ENCODE measurements around the gene FAM222B.
A peak's percentile ranks its signal among the peaks of the same experiment; 100 is the strongest.
"Not testable (repeated sequence)": the region's sequence is repeated elsewhere in the genome, so short reads cannot be mapped to it uniquely, and the experiment has no call there.

FAM222B gene

GRCh38 chr17:28871056-28871579, 28.5 kb upstream of the FAM222B start:
- no peak for DNase-seq (ENCODE audit: low read depth, low spot score)

DNA sequence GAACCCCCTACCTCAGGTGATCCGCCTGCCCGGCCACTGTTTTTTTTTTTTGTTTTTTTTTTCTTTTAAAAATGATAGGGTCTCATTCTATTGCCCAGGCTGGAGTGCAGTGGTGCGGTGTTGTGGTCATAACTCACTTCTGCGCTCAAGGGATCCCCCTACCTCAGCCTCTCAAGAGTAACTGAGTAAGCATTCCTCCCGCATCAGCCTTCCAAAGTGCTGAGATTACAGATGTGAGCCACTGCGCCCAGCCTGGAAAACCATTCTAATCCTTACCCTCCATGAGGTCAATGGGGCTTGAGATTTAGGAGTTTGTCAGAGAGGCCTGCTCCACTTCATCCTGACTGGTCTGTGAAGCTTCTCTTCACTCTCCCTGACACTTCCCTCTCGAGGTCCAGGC, 24.7 kb upstream of the FAM222B start:
- no peak for DNase-seq (ENCODE audit: low read depth, low spot score)

- DNase-seq (ENCODE audit: low read depth, low spot score), result no peak
Measured at GRCh38 chr17:28865946-28866752, 23.6 kb upstream of the FAM222B start.

DNA sequence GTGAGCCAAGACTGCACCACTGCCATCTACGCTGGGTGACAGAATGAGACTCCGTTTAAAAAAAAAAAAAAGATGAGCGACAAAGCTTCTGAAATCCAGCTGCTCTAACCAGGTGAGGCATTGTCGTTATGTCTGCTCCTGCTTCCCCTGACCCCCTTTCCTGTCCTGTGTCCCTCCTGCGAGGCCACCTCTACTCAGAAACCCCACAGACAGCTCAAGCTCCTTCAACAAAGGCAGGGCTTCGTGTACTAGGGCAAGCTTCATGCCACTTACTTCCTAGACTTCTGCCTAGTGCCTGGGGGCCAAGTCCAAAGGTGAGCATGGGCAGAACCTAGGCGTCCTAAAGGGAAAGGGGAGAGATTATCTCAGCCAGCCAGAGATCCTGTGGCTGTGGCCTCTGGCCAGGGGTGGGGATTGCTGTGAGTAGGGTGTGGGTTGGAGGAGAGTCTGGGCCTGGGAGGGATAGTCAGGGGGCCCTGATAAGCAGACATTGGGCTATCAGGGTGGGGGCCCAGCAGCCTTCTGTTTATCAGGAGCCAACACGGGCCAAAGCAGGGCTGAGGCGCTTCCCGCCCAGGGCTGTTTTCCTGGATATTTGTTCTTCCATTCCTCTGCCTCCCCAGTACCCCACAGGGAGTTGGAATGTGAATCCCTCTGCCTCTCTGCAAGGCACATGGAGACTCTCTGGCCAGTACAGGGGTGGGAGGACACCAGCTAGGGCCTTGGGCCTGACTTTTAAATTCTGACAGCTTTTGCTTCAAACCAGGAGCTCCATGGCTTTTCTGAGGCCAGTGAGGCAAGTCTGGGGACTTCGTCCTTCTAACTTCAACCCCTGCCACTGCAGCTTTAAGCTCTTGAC, 22.6 kb upstream of the FAM222B start:
- no peak for DNase-seq (ENCODE audit: low read depth, low spot score)

- no peak for DNase-seq (ENCODE audit: low read depth, low spot score)
Measured at GRCh38 chr17:28863953-28864352, 21.4 kb upstream of the FAM222B start.

DNA sequence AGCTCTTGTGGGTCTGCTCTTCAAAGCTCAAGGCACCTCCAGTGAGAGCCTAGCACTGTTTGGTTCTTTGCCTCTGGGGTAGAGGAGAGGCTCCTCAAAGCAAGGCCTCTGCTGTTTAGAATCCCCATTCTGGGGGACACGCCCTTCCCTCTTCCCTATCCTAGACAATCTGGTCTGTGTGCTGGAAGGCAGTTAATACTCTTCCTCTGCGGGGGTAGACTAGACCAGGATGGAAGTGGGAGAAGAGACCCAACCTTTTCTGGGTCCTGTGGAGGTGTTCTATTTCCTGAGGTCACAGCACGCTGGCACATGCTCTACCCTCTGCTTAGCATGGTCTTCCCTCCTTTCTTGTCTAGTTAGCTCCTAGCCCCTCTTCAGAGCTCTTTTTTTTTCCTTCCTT, 20.0 kb upstream of the FAM222B start:
- DNase-seq (ENCODE audit: low read depth, low spot score), result no peak

DNA sequence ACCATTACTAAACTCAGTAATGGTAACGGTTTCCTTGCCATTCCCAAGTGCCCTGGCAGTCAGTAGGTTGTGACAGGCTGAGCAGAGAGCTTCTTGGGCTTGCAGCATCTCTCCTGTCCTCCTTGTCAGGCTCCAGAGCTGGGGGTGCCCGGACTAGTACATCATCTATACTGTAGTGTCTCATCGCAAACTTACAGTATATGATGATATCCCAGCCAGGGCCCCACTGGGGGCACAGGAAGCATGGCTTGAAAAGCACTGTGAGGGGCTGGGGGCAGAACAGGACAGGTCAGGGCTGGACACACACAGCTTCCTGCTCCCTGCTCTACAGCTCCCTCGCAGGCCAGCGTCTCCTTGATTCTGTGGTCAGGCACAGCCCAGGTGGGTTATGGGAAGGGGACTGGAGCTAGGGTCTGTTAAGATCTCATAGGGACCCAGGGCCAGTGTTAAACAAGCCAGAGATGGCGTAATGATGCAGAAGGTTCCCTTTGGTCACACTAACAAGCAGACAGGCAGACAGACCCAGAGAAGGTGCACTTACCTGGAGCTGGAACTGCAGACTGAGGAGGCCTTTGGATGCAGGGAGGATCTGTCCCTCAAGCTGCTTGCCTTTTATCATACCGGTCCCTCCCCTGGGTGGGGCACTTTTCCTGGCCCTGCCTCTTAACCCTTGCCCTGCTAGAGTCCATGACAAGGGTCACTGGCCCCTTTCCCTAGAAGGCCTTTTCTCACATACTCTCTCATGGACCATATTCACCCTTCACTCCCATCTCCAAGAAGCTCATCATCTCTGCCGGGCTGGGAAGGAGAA, 19.0 kb upstream of the FAM222B start:
- no peak for DNase-seq (ENCODE audit: low read depth, low spot score)

DNA sequence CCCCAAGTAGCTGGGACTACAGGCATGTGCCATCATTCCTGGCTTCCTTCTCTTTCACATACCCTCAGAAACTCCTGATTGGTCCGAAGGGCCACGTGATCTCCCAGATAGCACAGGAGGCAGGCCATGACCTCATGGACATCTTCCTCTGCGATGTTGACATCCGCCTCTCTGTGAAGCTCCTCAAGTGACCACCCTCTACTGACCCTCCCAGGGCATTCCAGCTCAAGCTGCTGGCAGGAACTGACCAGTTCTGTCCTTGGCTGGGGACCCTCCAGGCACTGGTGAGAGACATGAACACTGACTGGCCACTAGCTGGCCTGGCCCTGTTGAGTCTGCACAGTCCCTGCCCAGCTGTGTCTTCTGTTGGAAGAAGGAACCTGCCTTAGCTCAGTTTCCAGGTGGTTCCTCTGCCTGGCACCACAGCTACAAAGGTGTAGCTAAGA, 17.8 kb upstream of the FAM222B start:
- no peak for DNase-seq (ENCODE audit: low read depth, low spot score)

- no peak for DNase-seq (ENCODE audit: low read depth, low spot score)
Measured at GRCh38 chr17:28858801-28859355, 16.3 kb upstream of the FAM222B start.

- no peak for DNase-seq (ENCODE audit: low read depth, low spot score)
Measured at GRCh38 chr17:28857905-28858800, 15.6 kb upstream of the FAM222B start.

DNA sequence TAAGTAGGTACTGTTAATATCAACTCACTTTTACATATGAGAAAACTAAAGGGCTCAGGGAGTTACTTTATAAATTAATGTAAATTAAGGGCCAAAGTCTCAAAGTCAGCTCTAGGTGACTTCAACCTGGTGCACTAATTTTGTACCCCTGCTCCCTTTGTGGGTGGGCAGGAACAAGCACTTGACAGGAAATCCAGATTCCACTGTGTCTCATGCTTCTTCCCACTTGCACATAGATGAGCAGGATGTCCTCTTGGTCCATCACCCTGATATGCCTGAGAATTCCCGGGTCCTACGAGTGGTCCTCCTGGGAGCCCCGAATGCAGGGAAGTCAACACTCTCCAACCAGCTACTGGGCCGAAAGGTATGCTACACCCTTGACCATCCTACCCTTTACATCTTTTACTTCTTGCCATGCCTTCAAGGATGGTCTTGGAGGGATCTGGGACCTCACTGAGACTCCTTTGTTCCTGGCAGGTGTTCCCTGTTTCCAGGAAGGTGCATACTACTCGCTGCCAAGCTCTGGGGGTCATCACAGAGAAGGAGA, 13.5 kb upstream of the FAM222B start:
- no peak for DNase-seq (ENCODE audit: low read depth, low spot score)

GRCh38 chr17:28855336-28855679, 12.7 kb upstream of the FAM222B start:
- DNase-seq (ENCODE audit: low read depth, low spot score), result no peak

GRCh38 chr17:28854457-28855335, 12.1 kb upstream of the FAM222B start, which contains the start of gene ERAL1:
TSS of gene ERAL1 (plus strand) at chr17:28855016. CDS start at chr17:28855035, 19 bp downstream.
- DNase-seq (ENCODE audit: low read depth, low spot score), result peak; percentile 94

GRCh38 chr17:28853295-28853694, 10.7 kb upstream of the FAM222B start:
- DNase-seq (ENCODE audit: low read depth, low spot score), result no peak

GRCh38 chr17:28849281-28849680, 6.7 kb upstream of the FAM222B start:
- DNase-seq (ENCODE audit: low read depth, low spot score), result no peak

DNA sequence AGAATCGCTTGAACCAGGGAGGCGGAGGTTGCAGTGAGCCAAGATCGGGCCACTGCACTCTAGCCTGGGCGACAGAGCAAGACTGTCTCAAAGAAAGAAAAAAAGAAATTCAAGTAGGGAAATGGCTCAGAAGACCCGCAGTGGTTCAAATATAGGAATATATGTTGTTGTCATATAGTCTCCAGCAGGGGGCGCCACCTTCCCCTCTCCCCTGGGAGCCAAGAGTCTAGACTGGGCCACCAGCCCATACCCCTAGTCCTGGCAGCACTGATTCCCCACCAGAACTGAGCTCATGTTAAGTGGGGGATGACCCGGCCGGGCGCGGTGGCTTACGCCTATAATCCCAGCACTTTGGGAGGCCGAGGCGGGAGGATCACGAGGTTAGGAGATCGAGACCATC, 6.1 kb upstream of the FAM222B start:
- DNase-seq (ENCODE audit: low read depth, low spot score), result not testable (repeated sequence)

DNA sequence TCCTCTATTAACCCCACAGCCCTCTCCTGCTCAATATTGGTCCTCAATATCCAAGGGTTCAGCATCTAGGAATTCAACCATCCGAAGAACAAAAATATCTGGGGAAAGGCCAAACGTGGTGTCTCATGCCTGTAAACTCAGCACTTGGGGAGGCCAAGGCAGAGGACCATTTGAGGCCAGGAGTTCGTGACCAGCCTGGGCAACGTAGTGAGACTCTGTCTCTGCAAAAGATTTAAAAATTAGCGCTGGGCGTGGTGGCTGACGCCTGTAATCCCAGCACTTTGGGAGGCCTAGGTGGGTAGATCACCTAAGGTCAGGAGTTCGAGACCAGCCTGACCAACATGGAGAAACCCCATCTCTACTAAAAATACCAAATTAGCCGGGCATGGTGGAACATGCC, 4.1 kb upstream of the FAM222B start:
- not testable (repeated sequence) for DNase-seq (ENCODE audit: low read depth, low spot score)

GRCh38 chr17:28846231-28846630, 3.6 kb upstream of the FAM222B start:
- DNase-seq (ENCODE audit: low read depth, low spot score), result no peak

DNA sequence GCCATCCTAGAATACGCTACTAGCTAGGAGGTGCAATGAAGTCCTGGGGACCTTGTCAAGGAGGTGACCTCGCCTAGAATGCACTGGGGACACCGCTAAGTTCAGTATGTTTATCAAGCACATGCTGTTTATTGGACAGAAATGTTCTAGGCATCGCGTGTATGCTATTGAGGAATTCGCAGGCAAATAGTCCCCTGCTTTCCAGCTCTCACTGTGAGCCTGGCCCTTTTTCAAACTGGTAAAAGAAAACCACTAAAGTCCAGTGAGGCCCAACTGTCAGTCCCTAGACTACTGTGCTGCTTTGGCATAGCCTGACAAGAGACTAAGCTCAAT, 1.2 kb upstream of the FAM222B start:
- DNase-seq (ENCODE audit: low read depth, low spot score), result no peak

Measured in astrocyte of the hippocampus (primary cell).